COLO668 (cell line): ENCODE results near the gene DES.
A peak's percentile ranks its signal among the peaks of the same experiment; 100 is the strongest.

Experiments used
- DNase-seq: peaks from one replicate; lab custom pipeline; 2025; ENCODE audit not compliant: unreplicated experiment; lab: John Stamatoyannopoulos, UW

The DES gene

DNA sequence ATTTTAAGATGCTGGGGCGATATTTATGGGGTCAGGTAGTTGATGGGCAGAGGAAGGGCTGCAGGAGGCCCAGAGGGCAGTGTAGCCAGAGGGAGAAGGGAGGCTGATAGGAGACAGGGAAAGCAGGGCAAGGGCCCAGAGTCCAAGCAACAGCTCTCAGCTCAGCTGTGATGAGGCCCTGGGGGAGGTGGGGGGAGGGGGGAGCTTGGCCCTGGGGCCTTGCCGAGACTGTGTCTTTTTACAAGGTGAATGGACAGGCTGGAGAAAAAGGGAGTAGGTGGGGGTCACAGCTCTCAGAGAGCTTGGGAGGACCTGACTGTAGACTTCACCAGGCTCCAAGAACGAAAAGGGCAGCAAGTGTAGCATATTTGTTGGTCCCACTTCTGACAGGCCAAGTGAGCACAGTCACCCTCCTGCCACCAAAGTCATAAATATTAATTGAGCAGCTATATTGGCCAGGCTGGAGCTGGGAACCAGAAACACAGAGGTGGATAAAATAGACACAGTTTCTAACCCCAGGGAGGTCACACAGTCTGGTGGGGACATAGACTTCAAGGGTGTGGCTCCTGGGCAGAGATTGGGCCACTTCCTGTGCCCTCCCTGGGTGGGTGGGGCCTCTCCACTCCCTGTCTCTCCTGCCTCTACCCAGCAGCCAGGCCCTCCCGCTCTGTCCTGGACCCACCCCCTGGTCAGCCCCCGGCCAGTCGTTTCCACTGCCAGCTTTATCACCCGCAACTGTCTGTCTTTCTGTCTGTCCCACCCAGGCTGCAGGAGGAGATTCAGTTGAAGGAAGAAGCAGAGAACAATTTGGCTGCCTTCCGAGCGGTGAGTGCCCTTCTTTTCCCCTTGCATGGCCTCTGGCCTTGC lies 1.4 kb downstream of the DES start:
- DNase-seq, result no peak

DNA sequence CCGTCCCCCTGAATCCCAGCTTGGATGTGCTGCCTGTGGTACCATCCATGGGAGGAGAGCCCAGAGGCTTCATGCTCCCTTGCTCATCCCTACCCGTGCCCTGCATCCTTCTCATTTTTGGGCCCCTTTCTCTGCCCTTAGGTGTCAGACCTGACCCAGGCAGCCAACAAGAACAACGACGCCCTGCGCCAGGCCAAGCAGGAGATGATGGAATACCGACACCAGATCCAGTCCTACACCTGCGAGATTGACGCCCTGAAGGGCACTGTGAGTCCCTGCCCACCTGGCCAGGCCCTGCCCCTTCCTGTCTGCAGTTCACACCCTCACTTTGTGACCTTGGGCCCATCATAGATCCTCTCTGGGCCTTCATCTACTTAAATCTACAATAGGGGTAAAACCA lies 2.5 kb downstream of the DES start:
- no peak for DNase-seq

DNA sequence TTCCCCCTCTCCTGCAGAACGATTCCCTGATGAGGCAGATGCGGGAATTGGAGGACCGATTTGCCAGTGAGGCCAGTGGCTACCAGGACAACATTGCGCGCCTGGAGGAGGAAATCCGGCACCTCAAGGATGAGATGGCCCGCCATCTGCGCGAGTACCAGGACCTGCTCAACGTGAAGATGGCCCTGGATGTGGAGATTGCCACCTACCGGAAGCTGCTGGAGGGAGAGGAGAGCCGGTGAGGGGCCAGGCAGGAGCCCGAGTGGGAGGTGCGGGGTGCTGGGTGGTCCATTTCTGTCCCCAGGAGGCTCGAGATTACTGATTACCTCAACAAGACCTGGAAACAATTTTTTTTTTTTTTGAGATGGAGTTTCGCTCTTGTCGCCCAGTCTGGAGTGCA lies 3.1 kb downstream of the DES start:
- no peak for DNase-seq

DNA sequence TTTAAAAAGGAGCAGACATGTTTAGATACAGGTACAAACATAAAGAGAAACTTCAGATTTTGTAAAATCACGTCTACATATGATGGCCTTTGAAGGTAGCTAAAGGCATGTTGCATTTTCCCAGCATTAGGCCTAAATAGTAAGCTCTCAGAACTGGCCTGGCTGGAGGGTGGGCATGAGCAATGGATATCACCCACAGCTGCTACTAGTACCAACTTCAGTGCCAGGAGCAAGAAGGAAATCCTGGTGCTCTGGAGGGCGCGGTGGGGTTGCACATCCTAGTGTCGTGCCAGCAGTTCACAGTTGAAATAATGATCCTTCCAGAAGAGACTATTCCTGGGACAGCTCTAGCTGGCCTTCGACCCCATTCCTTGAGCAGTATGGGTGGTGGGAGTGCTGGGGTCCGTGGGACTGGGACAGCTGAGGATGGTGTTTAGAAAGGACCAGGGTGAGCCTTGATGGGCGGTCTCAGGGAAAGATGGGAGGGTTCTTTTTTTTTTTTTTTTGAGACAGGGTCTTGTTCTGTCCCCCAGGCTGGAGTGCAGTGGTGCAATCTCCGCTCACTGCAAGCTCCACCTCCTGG lies 4.9 kb downstream of the DES start:
- no peak for DNase-seq

DNA sequence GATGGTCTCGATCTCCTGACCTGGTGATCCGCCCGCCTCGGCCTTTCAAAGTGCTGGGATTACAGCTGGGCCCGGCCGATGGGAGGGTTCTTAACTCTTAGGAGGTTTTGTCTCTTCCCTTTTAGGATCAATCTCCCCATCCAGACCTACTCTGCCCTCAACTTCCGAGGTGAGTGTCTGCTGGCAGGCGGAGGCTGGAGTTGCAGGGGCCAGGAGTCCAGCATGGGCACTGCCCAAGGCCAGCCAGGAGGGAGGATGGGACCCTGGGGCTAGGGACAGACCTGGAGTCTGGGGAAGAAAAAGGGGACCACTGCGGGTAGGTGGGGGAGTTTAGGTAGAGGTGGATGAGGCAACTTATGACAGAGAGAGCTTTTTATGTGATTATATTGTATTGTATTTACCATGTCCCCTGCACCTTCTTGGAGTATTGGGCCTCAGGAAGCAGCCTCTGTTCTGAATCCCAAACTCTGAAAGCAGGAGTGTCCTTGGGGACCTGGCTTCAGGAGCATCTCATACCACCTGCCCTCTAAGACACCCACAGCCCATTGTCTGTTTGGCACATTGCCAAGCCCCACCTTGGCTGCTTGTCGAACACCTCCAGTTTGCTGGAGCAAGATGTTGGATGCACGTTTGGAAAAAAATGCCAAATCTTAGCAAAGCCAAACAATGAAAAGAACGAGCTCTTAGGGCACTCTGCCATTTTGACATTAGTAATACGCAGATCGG lies 5.6 kb downstream of the DES start:
- no peak for DNase-seq

DNA sequence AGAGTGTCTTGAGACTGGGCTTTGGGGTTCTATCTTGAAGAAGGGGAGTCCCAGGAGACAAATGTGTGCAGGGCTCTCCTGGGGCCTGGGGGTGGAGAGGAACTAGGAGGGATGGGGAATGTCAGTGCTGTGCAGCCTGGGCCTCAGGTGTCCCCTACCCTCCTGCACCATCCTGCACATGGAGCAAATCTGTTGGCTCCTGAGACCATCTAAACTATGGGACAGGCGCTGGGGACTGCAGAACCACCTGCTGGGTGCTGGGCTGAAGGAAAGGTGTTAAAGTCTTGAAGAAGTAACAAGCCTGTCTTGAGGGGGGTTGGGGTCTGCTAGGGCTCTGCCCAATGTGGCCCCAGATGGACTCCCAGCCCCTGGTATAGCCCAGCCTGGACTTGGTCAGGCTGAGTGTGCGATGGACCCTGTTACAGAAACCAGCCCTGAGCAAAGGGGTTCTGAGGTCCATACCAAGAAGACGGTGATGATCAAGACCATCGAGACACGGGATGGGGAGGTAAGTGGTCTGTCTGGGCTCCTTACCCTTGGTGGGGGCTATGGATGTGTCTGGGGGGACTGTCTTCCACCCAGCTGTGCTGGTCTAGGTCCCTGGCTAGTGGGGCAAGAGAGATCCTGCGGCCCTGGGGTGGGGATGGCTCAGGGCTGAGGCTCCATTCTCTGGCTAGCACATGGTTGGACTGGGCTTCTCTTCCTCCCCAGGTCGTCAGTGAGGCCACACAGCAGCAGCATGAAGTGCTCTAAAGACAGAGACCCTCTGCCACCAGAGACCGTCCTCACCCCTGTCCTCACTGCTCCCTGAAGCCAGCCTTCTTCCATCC lies 7.3 kb downstream of the DES start:
- DNase-seq, result no peak

DNA sequence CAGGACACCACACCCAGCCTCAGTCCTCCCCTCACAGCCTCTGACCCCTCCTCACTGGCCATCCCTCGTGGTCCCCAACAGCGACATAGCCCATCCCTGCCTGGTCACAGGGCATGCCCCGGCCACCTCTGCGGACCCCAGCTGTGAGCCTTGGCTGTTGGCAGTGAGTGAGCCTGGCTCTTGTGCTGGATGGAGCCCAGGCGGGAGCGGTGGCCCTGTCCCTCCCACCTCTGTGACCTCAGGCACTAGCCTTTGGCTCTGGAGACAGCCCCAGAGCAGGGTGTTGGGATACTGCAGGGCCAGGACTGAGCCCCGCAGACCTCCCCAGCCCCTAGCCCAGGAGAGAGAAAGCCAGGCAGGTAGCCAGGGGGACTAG lies 7.9 kb downstream of the DES start:
- DNase-seq, result no peak

DNA sequence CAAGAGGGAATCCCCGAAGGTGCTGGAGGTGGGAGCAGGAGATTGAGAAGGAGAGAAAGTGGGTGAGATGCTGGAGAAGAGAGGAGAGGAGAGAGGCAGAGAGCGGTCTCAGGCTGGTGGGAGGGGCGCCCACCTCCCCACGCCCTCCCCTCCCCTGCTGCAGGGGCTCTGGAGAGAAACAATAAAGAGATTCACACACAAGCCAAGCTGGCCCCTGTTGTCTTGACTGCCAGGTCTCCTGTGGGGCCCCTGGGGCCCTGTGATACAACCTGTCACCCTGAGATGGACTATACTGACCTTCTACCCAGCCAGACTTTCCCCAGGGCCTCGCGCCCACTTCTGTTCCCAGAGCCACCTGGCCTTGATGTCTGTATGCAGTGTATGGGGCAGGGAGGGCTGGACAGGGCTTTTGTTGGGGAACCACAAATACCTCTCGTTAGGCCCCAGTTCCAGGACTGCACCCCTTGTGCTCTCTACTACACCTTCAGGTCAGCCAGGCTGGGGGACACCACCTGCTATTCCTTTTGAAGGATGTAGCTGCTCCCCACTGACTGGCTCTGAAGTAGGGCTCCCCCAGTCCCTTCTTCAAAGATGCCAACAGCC lies 8.5 kb downstream of the DES start:
- no peak for DNase-seq

DNA sequence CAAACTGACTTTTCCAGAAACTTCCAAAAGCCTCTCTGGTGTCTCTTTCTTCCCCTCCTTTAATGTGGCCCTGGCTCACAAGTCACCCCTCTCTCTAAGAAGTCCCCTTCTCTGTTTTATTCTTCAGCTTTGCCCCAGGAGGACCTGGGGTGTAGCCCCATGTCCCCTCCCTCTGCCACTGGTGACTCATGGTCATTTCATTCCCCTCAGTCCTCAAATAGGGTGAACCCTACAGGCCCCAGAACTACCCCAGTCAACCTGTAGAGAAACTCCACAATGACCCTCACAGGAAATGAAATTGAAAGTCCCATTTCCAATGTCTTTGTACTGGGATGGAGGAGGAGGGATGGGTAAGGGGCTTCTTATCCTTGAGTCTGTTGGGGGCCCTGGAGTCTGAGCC lies 10.3 kb downstream of the DES start:
- no peak for DNase-seq

DNA sequence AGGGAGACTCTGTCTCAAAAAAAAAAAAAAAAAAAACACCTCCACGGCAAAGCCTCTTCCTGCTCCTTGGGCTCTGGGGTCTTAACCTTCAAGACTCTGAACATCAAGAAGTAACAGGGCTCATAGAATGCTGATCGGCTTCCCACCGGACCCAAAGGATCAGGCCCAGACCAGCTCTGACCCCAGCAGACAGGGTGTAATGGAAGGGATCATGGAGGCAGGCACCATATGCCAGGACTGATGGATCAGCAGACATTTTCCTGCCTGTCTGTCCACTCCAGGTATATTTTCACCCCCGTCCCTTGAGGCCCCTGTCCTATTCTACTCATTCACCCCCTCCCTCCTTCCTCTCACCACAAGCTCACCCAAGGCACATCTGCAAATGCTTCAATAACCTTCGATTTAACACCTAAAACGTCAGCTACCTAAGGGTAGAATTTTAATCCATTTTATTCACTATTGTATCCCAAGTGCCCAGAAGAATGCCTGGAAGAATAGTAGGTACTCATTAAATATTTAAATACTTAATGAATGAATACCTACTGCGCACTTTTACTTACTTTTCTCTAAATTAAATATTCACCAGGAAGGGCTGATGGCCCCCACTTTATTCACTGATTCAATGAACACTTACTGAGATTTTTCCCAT lies 11.9 kb downstream of the DES start:
- DNase-seq, result no peak

DNA sequence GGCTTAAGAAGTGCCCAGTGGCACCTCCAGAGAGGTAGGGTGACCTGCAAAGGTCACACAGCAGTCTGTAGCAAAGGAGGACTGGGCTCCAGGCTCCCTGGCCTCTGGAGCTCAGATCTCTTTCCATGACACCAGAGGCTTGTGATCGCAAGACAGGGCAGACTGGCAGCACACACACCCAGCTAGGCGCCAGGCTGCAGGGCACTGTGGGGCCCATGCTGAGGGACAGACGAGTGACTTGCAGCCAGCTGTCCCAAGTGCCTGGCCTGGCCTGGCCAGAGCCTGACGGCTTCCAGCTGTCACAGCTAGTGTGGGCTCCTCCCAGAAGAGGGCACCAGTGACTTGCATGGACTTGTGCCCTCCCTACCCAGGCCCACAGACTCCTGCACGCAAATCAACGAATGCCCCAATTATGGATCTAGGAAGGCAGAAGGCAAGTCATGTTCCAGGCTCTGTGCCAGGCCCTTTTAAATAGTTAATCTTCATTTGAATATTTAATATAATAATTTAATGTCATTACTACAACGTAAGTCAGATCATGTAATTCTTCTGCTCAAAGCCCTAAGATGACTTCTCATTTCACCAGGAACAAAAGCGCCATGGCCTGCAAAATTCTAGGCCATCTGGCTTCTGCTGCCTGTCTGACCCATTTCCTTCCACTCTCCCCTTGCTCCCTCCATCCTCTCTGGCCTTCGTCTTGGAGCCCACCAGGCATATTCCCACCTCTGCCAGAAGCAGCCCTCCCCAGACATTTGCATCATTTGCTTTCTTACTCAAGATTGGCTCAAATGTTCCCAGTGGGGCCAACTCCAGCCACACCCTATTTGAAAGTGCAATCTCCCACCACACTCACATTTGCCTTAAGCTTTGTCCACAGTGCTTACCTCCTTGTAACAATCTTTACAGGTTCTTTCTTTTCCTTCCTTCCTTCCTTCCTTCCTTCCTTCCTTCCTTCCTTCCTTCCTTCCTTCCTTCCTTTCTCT lies 12.7 kb downstream of the DES start:
- DNase-seq, result peak; percentile 40

DNA sequence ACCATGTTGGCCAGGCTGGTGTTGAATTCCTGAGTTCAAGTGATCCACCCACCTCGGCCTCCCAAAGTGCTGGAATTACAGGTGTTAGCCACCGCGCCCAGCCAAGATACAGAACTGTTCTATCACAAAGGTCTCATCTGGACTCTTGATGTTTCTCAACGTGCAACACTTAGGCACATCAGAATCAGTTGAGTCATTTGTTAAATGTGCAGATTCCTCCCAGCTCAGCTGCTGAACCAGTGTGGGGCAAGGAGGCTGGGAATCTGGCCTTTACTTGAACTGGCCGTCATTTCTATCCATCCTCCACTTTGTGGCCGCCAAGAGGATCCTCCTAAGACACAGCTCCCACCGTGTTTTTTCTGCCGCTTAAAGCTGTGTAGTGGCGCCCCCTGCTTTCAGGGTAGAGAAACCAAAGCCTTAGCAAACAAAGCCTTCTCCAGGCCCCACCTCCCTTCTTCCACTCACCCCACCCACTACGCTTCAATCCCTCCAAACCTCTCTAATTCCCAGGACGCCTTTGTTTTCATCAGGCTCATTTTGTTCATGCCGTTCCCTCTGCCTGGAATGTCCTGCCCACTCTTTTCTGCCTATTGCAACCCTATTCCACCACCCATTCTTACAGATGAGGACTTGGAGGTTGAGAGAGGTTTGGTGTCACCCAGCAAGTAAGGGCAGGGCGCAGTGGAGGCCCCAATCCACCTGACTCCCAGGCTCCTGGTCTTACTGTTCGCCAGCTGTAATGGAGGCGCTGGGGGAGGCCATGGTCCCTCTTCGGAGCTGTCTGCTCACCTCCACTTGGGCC lies 15.7 kb downstream of the DES start:
- peak; percentile 29 for DNase-seq

DNA sequence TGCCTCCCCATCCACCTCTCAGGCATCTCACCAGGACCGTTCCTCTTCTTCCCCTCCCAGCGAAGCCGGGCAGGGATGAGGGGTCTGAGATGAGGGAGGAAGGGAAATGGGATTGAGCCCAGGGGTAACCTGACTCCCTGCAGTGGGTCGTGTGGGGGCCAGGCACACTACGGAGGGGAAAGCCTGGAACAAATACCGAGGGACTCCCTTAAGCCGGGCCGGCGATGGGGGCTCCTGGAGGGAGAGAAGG lies 16.2 kb downstream of the DES start:
- DNase-seq, result no peak

DNA sequence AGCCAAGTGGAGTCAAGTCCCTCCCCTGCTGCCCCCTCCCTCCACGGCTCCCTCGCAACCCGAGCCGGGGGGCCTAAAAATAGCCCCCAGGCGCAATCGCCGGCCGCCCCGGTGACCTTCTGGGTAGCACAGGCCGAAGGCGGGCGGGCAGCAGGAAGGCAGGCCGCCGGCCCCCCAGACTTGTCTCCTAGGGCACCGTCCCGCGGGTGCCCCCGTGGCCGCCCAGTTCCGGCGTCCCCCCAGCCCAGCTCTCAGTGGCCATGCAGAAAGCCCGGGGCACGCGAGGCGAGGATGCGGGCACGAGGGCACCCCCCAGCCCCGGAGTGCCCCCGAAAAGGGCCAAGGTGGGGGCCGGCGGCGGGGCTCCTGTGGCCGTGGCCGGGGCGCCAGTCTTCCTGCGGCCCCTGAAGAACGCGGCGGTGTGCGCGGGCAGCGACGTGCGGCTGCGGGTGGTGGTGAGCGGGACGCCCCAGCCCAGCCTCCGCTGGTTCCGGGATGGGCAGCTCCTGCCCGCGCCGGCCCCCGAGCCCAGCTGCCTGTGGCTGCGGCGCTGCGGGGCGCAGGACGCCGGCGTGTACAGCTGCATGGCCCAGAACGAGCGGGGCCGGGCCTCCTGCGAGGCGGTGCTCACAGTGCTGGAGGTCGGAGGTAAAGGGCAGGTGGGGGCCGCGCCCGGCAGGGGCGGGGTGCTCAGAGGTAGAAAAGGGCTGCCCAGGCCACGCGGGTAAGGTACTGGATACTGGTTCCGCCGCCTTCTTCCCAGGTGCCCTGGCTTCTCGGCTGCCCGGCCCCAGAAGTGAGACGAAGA lies 16.7 kb downstream of the DES start, which contains the start of gene SPEG:
Gene SPEG (plus strand): TSS at position 126 of the 808 bp plus-strand sequence. CDS start 135 bp downstream, at position 261.
- peak; percentile 47 for DNase-seq

DNA sequence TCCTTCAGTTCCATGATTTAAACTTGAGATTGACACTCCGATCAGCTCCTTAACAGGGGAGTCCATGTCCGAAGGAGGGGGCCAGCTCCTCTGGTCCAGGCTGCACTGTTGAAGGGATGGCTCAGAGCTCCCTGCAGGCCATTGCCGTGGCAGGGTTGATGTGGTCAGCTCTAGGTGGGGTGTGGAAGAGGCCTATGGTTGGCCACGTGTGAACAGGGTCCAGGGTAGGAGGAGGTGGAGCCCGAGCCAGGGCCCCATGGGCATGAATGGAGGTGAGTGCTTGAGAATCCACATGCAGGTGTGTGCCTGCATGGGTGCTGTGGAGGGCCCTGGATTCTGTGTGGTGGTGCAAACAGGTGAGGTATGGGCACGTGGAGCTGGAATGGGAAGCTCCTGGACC lies 17.5 kb downstream of the DES start:
- no peak for DNase-seq

DNA sequence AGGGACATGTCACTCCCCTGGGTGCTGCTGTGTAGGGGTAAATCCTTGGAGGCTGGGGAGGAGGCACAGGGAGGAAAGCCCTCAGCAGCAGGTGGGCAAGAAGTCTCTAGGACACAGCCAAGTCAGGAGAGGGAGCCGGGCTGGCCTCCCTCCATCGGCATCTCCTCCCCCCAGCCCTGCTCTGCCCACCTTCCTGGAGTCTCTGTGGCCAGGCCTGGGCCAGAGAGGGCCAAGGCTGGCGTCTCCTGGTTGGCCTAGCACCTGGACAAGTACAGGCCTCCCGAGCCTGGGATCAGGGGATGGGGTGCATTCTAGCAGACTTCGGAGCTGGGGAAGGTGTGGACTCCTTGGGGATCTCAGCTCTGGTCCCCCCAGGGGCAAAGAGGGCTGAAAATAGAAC lies 18.3 kb downstream of the DES start:
- no peak for DNase-seq

DNA sequence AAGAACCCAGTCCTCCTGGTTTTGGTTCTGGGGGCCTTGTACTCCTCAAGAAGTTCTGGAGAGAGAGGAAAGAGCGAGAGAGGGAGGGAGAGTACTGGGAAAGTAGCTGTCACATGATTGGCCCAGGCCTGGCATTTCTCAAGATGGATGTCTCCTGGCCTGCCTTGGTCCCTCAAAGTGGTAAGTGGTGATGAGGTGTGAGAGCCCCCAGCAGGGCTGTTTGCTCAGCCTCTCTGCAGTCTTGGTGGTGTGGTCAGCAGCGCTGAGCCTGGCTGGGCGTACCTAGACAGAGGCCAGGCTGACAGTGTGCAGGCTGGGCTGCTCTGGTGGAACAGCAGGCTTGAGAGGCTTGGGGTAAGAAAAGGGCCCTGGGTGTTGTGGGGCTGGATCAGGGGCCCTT lies 19.0 kb downstream of the DES start:
- DNase-seq, result no peak

DNA sequence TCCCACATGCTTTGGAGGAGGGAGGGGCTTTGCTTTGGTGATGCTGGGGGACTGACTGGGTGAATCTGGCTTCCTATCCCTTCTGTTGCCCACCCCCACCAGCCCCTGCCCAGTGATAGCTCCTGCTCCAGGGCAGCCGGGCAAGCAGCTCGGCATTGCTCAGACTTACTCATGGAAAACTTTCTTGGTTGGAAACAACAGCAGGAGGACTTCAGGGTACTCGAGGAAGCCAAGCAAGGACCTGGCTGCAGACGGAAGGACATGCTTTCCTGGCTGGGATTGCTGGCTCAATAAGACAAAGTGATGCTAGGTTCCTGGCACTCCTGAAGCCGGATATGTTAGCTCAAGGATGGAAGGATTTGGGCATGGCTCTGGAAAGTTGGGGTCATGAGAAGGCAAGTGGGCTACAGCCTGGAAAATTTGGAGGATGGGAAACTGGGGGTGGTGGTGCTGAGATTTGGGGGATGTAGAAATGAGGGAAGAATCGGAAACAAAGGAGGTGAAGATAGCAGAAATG lies 19.6 kb downstream of the DES start:
- DNase-seq, result no peak
